NB4 (cell line): ENCODE results near the gene EDNRA.

ENCODE experiments used
- CTCF ChIP-seq: IDR thresholded peaks from one replicate; pipeline ENCODE4 v1.5.1; 2012; ENCODE audit warnings: low read depth, low read length
- MAX ChIP-seq: IDR thresholded peaks from 2 replicates; pipeline ENCODE4 v1.6.1; 2011; ENCODE audit warnings: low read depth, low read length
- MYC ChIP-seq: IDR thresholded peaks from 2 replicates; pipeline ENCODE4 v1.6.1; 2011; ENCODE audit warnings: low read depth, low read length
- POLR2A ChIP-seq: IDR thresholded peaks from 2 replicates; pipeline ENCODE4 v1.6.1; 2011; ENCODE audit warnings: mild to moderate bottlenecking; ENCODE audit not compliant: insufficient read length; ENCODE audit errors: extremely low read depth

GRCh38 chr4:147479786-147480185 lies 1.1 kb upstream of the EDNRA start:
- TF ChIP-seq CTCF, result no peak
- TF ChIP-seq POLR2A, result no peak
- no peak for TF ChIP-seq MYC
- TF ChIP-seq MAX, result no peak
